HepG2 (cell line): ENCODE measurements around the gene ICE1. TPM values are rescaled to one million over a fixed set of nuclear protein-coding genes. Genes with fewer than 3 reads are reported as not detected.
"Not testable (repeated sequence)": the region's sequence is repeated elsewhere in the genome, so short reads cannot be mapped to it uniquely, and the experiment has no call there.

ENCODE experiments used
- ATAC-seq: fragments of 200-7000 bp; cut with Tn5 transposase; 3 replicates; pipeline ENCODE4 v1.9.1; 2020; ENCODE audit warnings: mild to moderate bottlenecking, moderate library complexity
- BruUV-seq: library from RNA; stranded (reverse); fragments of 400-500 nt; replicated peaks from 2 replicates; lab custom pipeline; 2021; lab: Mats Ljungman, UMichigan
- CTCF ChIA-PET: fragments of 300-600 bp; formaldehyde crosslinking; extraction: SDS; loops from one replicate; lab custom pipeline; 2021; ENCODE audit warnings: low total read pairs, inconsistent platforms, low intra/inter-chr PET ratio; lab: Yijun Ruan, JAX
- POLR2A ChIA-PET: fragments of 350-600 bp; sonication (Branson Sonifier 250); formaldehyde crosslinking; loops from one replicate; lab custom pipeline; 2020; ENCODE audit warnings: antibody characterized with exemption, inconsistent platforms; lab: Yijun Ruan, JAX
- DNase-seq: peaks from one replicate; pipeline ENCODE4 v3.0.0-alpha.2; 2015; ENCODE audit warnings: low spot score
- FAIRE-seq: peaks from 3 replicates; lab custom pipeline; 2011; peaks lifted over from hg19 to GRCh38; lab: Jason Lieb, UNC
- H2AFZ ChIP-seq: one replicate; pipeline ENCODE4 v1.6.1; 2011; ENCODE audit warnings: low read length, inconsistent platforms
- H3K27ac ChIP-seq: fragments of 300-600 bp; 3 replicates; pipeline ENCODE4 v1.8.0; 2011; ENCODE audit warnings: mixed run types, mild to moderate bottlenecking, mixed read lengths, low read length, inconsistent platforms; ENCODE audit not compliant: insufficient read depth; ENCODE audit errors: extremely low read length
- H3K27me3 ChIP-seq, 2 experiments: fragments of 200-600 bp in 1 of 2; 2 replicates in 1 of 2; 3 replicates in 1 of 2; pipeline versions ENCODE4 v1.6.0 to v1.8.0; 2011; ENCODE audit warnings: low read length in 2 of 2, mild to moderate bottlenecking in 2 of 2, moderate library complexity in 2 of 2, inconsistent platforms in 1 of 2; ENCODE audit not compliant: insufficient read depth in 2 of 2, control insufficient read depth in 1 of 2
- H3K36me3 ChIP-seq, 2 experiments: fragments of 200-600 bp in 1 of 2; replicated peaks in 1 of 2; 2 replicates in 1 of 2; 3 replicates in 1 of 2; pipeline versions ENCODE4 v1.5.1 to v1.8.0; 2011; ENCODE audit warnings: low read length in 2 of 2, inconsistent platforms in 1 of 2; ENCODE audit not compliant: insufficient read depth in 2 of 2, control insufficient read depth in 1 of 2
- H3K4me1 ChIP-seq: 2 replicates; pipeline ENCODE4 v1.5.1; 2012; ENCODE audit warnings: low read length, inconsistent platforms; ENCODE audit not compliant: insufficient read depth
- H3K4me2 ChIP-seq: 2 replicates; pipeline ENCODE4 v1.6.0; 2011; ENCODE audit warnings: low read depth, low read length, inconsistent platforms
- H3K4me3 ChIP-seq, 3 experiments: fragments of 200-600 bp in 1 of 3; sonication (generic), shearing (Covaris generic) in 1 of 3; replicated peaks in 1 of 3; 2 replicates each; pipeline ENCODE4 v1.5.1; 2011 to 2016; ENCODE audit warnings: low read length in 3 of 3, inconsistent platforms in 2 of 3, low read depth in 2 of 3, mild to moderate bottlenecking in 2 of 3, control low read depth in 1 of 3, mixed read lengths in 1 of 3; ENCODE audit not compliant: insufficient read depth in 1 of 3
- H3K79me2 ChIP-seq: one replicate; pipeline ENCODE4 v1.6.1; 2011; ENCODE audit warnings: low read length, inconsistent platforms; ENCODE audit not compliant: insufficient read depth
- H3K9ac ChIP-seq: 2 replicates; pipeline ENCODE4 v1.6.0; 2011; ENCODE audit warnings: mild to moderate bottlenecking, low read depth, low read length, inconsistent platforms; ENCODE audit not compliant: insufficient read depth
- H3K9me3 ChIP-seq: 2 replicates; pipeline ENCODE4 v1.5.1; 2012; ENCODE audit warnings: mild to moderate bottlenecking, low read length
- H4K20me1 ChIP-seq: 2 replicates; pipeline ENCODE4 v1.6.0; 2011; ENCODE audit warnings: inconsistent platforms, mild to moderate bottlenecking, low read length, moderate library complexity; ENCODE audit not compliant: insufficient read depth
- CEBPB ChIP-seq: IDR thresholded peaks from 2 replicates; pipeline ENCODE4 v1.6.1; 2011; ENCODE audit warnings: low read depth, low read length, improper control_type of control experiment, borderline replicate concordance
- CEBPG ChIP-seq: IDR thresholded peaks from 2 replicates; pipeline ENCODE4 v1.6.1; 2016
- WGBS: methylation state at CpG from one replicate; pipeline ENCODE4 v1.1.6; 2017; ENCODE audit warnings: low lambda C conversion rate; 5-methylcytosine and 5-hydroxymethylcytosine counted together
- in situ Hi-C: cut with HindIII; loops from 2 replicates; pipeline ENCODE4 v1.10.0; 2017; ENCODE audit warnings: low pct_unique_long_range_greater_than_20kb; ENCODE audit not compliant: extremely low pct_ligation_motif_present
- intact Hi-C: fragments of 100-400 bp; cut with micrococcal nuclease; formaldehyde crosslinking; loops from one replicate; pipeline ENCODE4 v1.10.0; 2022; ENCODE audit not compliant: unreplicated experiment
- polyA plus RNA-seq, 8 experiments: library from polyadenylated mRNA; depleted of rRNA in 3 of 8; stranded (reverse) in 7 of 8; unstranded in 1 of 8; fragments of >200 nt; fragmentation: Illumina TruSeq in 4 of 8; extraction: Trizol in 4 of 8; gene quantifications; 2 replicates each; pipeline versions ENCODE4 v1.2.1 to v1.2.3, GENCODE V29; 2011 to 2016; ENCODE audit warnings: low read depth in 4 of 8, missing spikeins in 1 of 8, mixed read lengths in 1 of 8; ENCODE audit not compliant: insufficient read depth in 1 of 8
- total RNA-seq, 5 experiments: library from RNA; depleted of rRNA; stranded (reverse); fragments of >200 nt; fragmentation: Illumina TruSeq; extraction: Trizol; gene quantifications; 2 replicates each; pipeline ENCODE4 v1.2.3, GENCODE V29; 2016; ENCODE audit warnings: low read depth in 1 of 5

ICE1 gene
- total and polyA plus RNA-seq, 2 of the 13 experiments (the other 11 are each of a cell fraction or from before 2014, with no cell fraction given), result 9.1 to 27.6 TPM

DNA sequence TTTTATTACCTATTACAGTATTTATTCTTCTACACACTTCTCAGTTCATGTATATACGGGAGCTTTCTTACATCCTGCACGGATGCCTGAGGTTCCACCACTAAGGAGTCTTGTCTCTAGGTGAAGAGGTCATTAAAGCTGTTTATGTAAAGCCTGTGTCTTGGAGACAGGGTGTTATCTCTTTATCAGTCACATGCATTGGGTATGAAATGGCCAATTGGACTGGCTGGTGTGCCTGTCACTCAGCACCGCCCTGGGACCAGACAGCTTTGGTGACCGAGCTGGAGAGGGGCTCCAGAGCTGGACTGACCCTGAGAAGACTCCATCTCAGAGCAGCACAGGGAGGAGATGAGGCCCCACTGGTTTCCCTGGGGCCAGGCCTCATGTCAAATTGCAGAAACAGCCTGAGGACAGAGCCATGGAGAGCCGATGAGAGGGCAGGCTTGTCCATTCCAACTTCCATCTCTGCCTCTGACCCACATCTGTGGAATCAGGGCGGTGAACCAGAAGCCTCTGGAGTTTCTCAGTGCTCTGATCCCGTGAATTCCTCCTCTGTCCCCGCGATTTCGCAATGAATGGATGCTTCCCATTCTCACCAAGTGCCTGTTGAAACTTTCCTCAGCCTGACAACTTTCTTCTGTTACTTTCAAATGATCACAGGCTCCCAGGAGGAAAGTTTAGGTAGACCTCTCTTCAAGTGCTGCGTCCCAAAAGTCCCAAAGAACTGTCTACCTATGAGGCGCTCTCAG, 32.2 kb upstream of the ICE1 start:
- H3K9ac ChIP-seq, H3K27me3 ChIP-seq, CTCF ChIA-PET, BruUV-seq, H3K79me2 ChIP-seq, H3K4me2 ChIP-seq, in situ Hi-C loops, ATAC-seq, H3K27ac ChIP-seq, DNase-seq, H4K20me1 ChIP-seq, H2AFZ ChIP-seq, POLR2A ChIA-PET, H3K4me3 ChIP-seq, FAIRE-seq, H3K36me3 ChIP-seq, H3K4me1 ChIP-seq, H3K9me3 ChIP-seq: not testable (repeated sequence)
- 94% methylated on average over 5 of the region's 12 CpGs for WGBS
- intact Hi-C loops, result loop anchor here (10.0 kb wide), 1 partner anchor 95 kb away; no protein-coding TSS in a partner anchor
- TF ChIP-seq CEBPG (peak; percentile 68), CEBPB (peak; percentile 55; the same call in 1 of the 2 replicates)

DNA sequence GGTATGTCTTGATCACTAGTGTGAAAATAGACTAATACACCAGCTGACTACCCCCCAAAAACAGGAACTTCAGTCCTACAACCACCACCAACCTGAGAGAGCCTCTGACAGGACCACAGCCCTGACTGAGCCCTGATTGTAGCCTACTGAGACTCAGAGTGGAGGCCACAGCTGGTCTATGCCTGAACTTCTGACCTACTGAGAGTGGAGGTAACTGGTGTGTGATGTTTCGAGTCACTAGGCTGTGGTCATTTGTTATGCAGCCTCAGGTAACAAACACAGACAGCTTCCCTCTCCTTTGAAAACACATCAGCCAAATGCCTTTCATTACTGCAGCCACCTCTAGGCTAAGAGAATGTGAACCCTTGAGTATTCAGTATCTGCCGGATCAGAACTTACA, 30.0 kb upstream of the ICE1 start:
- H3K4me2 ChIP-seq, H3K36me3 ChIP-seq, POLR2A ChIA-PET, BruUV-seq, ATAC-seq, H3K9ac ChIP-seq, H3K27me3 ChIP-seq, H3K4me1 ChIP-seq, DNase-seq, CTCF ChIA-PET, H3K4me3 ChIP-seq, H2AFZ ChIP-seq, FAIRE-seq, in situ Hi-C loops, H3K9me3 ChIP-seq, H3K79me2 ChIP-seq, H3K27ac ChIP-seq, H4K20me1 ChIP-seq: not testable (repeated sequence)
- WGBS, result 78% methylated on average over 2 of the region's 2 CpGs
- intact Hi-C loops, result loop anchor here (10.0 kb wide), 1 partner anchor 98 kb away; no protein-coding TSS in a partner anchor
